ENCODE measurements around the gene NTHL1. TPM values are rescaled to one million over a fixed set of nuclear protein-coding genes. Genes with fewer than 3 reads are reported as not detected.

The NTHL1 gene
- total RNA-seq, 1 experiment from 2014 or later, result 39.8 TPM

GRCh38 chr16:2071454-2072202 lies 24.0 kb upstream of the NTHL1 start:
- no peaks in the 10 kb centered on the region for H3K4me1 ChIP-seq (ENCODE audit: control insufficient read depth, insufficient read depth, low read length)
- POLR2A ChIA-PET, result no interaction called here
- DNase-seq (ENCODE audit: low read depth, low spot score), result no peak
- intact Hi-C loops (cut with micrococcal nuclease; ENCODE audit: unreplicated experiment), result no loop called here
- TF ChIP-seq REST (IDR thresholded peaks at IDR 0.05; ENCODE audit: insufficient read depth in 1 of 2, low read depth in 2 of 2, low read length in 1 of 2), result no peak
- no peak for TF ChIP-seq TCF7L2 (IDR thresholded peaks at IDR 0.05; ENCODE audit: low read depth, low read length)
- no peak overlapping the region for H3K27ac ChIP-seq (ENCODE audit: low read length)
- in situ Hi-C loops (cut with HindIII; ENCODE audit: low pct_unique_long_range_greater_than_20kb, low sequenced_read_pairs), result no loop called here
- CTCF ChIA-PET, result no interaction called here
- H3K4me3 ChIP-seq (ENCODE audit: low read depth in 2 of 2, low read length in 2 of 2), result no peak overlapping the region
- ATAC-seq, result peak; percentile 72; the same call in 1 of the 2 replicates
- no peaks in the 10 kb centered on the region; the same call in 1 of the 2 replicates for H3K36me3 ChIP-seq (ENCODE audit: control insufficient read depth, insufficient read depth, low read length)
- BruUV-seq (replicated peaks), result no TSS peak
- no peaks in the 10 kb centered on the region for H3K9me3 ChIP-seq (ENCODE audit: control insufficient read depth, insufficient read depth, low read depth, low read length)
- no peaks in the 10 kb centered on the region for H3K27me3 ChIP-seq (ENCODE audit: control insufficient read depth, insufficient read depth, low read length)

GRCh38 chr16:2070576-2071453 lies 23.2 kb upstream of the NTHL1 start:
- DNase-seq (ENCODE audit: low read depth, low spot score) (no peak), ATAC-seq (0 out of 2 replicates have a peak, but pooled peaks have one; percentile 8)
- H3K4me3 ChIP-seq (ENCODE audit: low read depth in 2 of 2, low read length in 2 of 2), result no peak overlapping the region
- H3K27ac ChIP-seq (ENCODE audit: low read length), result no peak overlapping the region
- ChIA-PET CTCF (no interaction called here), POLR2A (no interaction called here)
- in situ Hi-C loops (cut with HindIII; ENCODE audit: low pct_unique_long_range_greater_than_20kb, low sequenced_read_pairs) (no loop called here), intact Hi-C loops (cut with micrococcal nuclease; ENCODE audit: unreplicated experiment) (no loop called here)
- H3K9me3 ChIP-seq (ENCODE audit: control insufficient read depth, insufficient read depth, low read depth, low read length), result no peaks in the 10 kb centered on the region
- H3K4me1 ChIP-seq (ENCODE audit: control insufficient read depth, insufficient read depth, low read length), result no peaks in the 10 kb centered on the region
- H3K36me3 ChIP-seq (ENCODE audit: control insufficient read depth, insufficient read depth, low read length), result no peaks in the 10 kb centered on the region; the same call in none of the 2 replicates
- H3K27me3 ChIP-seq (ENCODE audit: control insufficient read depth, insufficient read depth, low read length), result no peaks in the 10 kb centered on the region
- TF ChIP-seq SIN3A (IDR thresholded peaks at IDR 0.05; ENCODE audit: borderline replicate concordance, insufficient read depth, low read depth, low read length) (no peak), POLR2AphosphoS5 (IDR thresholded peaks at IDR 0.05; ENCODE audit: low read depth, low read length) (no peak), REST (IDR thresholded peaks at IDR 0.05; ENCODE audit: insufficient read depth in 1 of 2, low read depth in 2 of 2, low read length in 1 of 2) (no peak)
- no TSS peak for BruUV-seq (replicated peaks)
